GM23248 (cell line): Measurements from ENCODE around the gene C1QTNF9.

Source experiments
- EZH2 ChIP-seq: fragments of 200-600 bp; sonication (generic); IDR thresholded peaks from 2 replicates; pipeline ENCODE4 v1.6.1; 2018; ENCODE audit warnings: antibody characterized with exemption, mild to moderate bottlenecking; ENCODE audit not compliant: insufficient read depth, poor library complexity, severe bottlenecking
- EZH2phosphoT487 ChIP-seq: fragments of 200-600 bp; sonication (generic); IDR thresholded peaks from 2 replicates; pipeline ENCODE4 v1.6.1; 2018; ENCODE audit warnings: antibody characterized with exemption, moderate library complexity, mild to moderate bottlenecking, low read depth; ENCODE audit not compliant: insufficient read depth

DNA sequence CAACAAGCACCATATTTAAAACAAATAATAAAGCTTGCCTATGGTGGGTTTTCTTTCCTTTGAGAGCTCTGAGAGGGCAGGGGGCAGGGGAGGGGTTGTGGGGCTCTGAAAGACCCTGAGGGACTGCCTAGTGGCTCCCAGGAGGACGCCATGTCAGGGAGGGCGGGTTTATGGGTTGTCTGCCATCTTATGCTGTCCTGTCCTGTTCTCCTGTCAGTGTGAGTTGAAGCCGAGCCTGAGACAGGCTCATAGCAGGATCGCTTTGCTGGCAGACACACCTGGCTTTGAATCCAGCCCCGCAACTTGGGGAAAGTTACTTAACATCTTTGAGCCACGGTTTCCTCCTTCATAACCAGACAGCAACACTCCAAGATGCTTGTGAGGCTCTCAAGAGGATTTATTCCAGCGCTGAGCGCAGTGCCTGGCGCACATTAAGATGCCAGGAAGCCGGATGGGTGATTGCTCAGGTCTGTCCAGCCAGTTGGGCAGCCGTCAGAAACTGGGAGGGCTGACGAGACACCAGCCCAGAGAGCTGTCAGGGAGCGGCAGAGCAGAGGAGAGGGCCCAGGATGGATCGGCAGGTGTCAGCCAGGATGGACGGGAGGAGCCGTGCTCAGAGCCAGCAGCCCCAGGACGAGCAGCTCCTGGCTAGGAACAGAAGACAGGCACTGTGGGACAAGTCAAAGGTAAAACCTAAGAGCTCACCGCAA is 36.8 kb upstream of the C1QTNF9 start:
- no peak for TF ChIP-seq EZH2phosphoT487
- no peak for TF ChIP-seq EZH2
